HG02610 (cell line): ENCODE results near the gene ARMH1.

Source experiments
- ATAC-seq: cut with Tn5 transposase; IDR thresholded peaks from one replicate; pipeline ENCODE4 v1.9.1; 2021; ENCODE audit warnings: mild to moderate bottlenecking, moderate library complexity; ENCODE audit not compliant: unreplicated experiment

Gene ARMH1

GRCh38 chr1:44643721-44644334 lies 30.7 kb upstream of the ARMH1 start:
- no peak for ATAC-seq

- ATAC-seq = no peak
Measured at GRCh38 chr1:44644806-44645205, 29.7 kb upstream of the ARMH1 start.

GRCh38 chr1:44645476-44646244 lies 28.9 kb upstream of the ARMH1 start:
- no peak for ATAC-seq

- ATAC-seq = no peak
Measured at GRCh38 chr1:44646261-44647110, 28.0 kb upstream of the ARMH1 start.

- ATAC-seq = no peak
Measured at GRCh38 chr1:44647896-44648295, 26.6 kb upstream of the ARMH1 start.

GRCh38 chr1:44648529-44649250 lies 25.8 kb upstream of the ARMH1 start:
- no peak for ATAC-seq

GRCh38 chr1:44649788-44650158 lies 24.7 kb upstream of the ARMH1 start:
- no peak for ATAC-seq

DNA sequence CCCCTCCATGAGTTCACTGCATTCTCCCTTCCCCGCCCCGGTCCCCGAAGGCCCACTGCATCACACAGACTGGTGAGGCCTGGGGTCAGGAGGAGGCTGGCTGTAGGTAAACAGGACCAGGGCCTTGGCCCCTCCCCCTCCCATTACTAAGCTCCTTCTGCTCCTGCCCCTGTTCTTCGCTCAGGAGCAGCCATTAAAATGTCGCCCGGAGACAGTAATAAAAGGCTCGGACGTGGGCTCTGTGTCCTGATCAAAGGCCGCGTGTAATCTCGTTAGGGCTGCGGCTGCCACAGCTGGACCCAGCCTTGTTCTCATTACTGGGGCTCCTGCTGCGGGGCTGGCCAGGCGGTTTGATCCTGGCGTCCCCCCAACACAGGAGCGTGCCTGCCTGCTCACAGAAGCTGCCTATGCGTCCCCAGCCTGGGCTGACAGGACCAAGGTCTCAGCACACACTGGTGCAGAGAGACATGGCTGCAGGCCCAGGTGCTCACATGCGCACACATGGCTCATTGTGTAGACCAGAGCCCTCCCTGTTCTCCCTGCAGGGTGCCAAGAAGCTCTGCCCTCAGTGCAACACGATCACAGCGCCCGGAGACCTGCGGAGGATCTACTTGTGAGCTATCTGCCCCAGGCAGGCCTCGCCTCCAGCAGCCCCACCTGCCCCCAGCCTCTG lies 24.2 kb upstream of the ARMH1 start:
- ATAC-seq = no peak

DNA sequence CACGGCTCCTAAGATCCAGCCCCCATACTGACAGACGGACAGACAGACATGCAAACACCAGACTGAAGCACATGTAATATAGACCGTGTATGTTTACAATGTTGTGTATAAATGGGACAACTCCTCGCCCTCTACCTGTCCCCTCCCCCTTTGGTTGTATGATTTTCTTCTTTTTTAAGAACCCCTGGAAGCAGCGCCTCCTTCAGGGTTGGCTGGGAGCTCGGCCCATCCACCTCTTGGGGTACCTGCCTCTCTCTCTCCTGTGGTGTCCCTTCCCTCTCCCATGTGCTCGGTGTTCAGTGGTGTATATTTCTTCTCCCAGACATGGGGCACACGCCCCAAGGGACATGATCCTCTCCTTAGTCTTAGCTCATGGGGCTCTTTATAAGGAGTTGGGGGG lies 23.4 kb upstream of the ARMH1 start:
- no peak for ATAC-seq

DNA sequence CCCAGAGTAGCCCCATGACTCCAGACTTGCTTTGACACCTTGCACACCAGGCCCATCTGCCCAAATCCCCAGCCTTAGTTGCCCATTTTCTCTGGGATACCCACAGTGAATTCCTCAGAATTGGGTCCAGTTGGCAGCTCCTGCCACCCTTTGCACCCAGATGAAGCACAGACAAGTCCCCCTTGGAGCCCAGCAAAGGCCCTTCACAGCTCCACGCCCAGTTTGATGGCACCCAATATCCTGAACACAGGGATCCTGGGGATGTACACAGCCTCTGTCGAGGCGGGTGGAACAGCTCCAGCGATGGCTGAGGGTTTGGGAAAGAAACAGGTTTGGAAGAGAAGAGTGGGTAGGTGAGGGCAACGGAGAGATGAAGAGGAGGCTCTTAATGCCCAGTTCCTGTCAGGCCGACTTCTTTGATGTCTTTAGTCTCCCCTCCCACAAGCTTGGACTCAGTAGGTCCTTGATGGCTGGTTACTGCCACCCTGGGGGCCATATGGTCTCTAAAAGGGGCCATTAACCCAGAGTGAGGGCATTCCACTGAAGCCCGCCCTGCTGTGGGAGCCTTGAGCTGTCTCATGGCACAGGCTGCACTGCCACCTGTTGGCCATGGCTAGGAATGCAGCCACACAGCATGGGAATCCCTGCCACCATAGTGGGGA lies 21.9 kb upstream of the ARMH1 start:
- no peak for ATAC-seq

DNA sequence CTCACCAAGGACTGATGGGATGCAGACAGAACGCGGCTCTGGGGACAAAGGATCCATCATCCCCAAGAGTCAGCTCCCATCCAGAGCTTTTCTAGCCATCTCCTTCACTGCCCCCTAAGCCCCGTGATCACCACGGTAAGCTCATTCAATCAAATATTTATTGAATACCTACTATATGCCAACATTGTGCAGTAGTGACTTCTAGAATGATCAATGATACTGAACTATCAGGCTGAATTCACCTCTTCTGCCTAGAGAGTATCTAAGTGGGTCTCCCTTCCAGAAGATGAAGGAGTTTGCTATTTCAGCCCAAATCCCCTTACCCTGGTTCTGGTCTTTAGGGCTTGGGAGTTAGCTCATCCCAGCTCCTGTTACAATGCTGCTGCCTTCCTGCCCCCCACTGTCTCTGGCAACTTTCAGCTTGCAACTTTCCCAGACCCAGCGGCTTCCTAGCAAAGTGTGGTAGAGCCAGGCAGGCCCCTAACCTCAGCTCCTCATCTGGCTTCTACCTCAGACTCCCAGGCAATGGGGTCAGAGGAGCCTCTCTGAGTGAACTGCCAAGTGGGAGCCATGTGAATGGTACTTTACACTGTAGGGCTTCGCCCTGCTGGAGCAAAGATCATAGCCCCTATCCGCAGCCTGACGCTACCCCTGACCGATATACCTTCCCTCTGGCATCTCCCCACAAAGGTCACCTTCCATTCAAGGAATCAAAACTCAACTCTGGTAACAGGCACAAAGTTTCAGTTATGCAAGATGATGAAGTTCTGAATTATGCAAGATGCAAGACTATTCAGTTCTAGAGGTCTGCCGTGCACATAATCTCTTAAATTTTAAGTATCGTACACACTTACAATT lies 21.2 kb upstream of the ARMH1 start:
- ATAC-seq = no peak

DNA sequence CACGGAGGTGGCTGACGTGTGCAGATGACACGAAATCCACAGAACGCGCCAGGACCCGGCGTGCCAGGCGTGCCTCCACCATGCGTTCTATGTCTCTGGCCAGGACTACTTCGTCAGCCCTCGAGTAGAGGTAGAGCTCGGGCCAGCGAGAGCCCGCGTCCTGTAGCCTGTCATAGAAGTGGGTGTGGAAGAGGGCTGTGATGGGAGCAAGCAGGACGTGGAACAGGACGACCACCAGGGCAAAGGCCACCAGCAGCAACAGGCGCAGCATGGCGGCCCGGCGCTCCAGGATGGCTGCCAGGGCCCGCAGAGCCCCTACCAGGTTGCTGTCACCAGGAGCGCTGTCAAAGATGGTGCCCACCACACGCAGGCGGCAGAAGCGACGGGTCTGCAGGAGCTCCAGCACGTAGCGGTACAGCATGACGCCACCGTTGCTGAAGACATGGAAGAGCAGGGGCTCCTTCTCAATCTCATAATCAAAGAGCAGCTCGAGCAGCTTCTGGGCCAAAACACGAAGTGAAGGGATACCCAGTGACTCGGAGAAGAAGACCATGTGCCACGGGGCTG lies 19.8 kb upstream of the ARMH1 start:
- ATAC-seq = no peak

- ATAC-seq = no peak
Measured at GRCh38 chr1:44655609-44656008, 18.9 kb upstream of the ARMH1 start.

GRCh38 chr1:44659566-44659965 lies 14.9 kb upstream of the ARMH1 start:
- ATAC-seq = no peak

GRCh38 chr1:44660176-44660575 lies 14.3 kb upstream of the ARMH1 start:
- ATAC-seq = no peak

DNA sequence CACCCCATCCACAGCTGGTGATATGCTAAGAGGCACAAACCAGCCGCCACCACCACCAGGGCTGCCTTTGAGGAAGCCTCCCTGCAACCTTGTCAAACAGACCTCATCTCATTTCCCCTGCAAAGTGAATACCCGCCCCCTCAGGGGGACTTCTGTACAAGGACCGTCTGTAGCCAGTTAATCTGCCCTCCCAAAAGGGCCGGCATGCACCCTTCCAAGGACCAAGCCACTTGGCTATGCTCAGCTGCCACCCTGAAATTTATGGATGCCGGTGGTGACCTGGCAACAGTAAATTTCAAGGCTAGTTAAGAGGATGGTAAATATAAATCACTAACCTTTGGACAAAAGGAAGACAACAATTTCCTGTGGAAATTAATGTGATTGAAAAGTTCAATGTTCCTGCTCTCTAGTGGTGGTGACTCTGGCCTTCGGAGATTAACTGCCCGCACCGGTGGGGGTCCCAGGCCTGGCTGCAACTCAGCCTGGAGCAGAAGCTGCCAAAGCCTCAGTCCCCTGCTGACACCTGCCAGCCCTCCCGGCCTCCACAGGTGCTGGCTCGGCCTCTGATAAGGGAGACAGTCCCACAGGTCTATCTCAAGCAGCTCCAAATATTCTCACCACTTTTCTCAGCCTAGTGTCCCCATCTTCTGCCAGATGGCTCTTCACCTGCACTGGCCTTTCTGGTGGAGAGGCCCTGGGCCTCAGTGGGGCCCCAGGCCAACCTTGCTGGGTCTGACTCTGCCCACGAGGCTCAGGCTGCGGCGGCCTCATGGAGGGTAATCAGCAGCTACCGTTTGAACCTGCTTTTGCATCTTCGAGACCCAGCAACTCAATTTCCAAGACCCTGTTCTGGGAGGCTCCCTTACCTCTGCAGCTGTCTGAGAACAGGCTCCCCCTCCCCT lies 12.5 kb upstream of the ARMH1 start:
- ATAC-seq = no peak

DNA sequence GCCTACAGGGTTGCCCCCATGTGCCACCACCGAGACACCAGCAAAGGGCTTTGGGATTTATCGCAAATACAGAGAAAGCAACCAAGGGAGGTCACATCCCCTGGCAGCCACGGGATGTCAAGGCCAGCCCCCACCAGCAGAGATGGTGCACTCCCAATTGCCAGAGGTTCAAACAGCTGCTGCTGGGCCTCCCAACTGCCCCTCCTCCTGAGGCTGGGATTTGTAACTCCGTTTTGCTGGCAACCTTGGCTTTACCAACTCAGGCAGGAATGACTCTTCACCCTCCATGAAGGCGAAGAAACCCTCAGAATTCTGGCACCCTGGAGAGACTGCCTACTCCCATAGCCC lies 11.9 kb upstream of the ARMH1 start:
- no peak for ATAC-seq

DNA sequence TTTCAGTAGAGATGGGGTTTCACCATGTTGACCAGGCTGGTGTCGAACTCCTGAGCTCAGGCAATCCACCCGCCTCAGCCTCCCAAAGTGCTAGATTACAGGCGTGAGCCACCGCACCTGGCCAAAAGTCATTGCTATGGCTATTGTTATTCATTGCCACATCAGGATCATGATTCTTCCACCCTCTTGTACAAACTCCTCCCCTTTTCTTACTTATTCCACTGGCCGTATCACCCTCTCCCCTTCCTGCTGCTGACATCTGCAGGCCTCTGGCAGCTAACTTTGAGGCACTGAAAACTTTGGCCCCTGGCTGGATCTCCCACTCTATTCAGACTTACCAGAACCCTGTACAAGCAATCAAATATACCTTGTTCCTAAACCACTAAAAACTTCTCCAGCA lies 11.1 kb upstream of the ARMH1 start:
- ATAC-seq = no peak
